PC-9 (cell line): Measurements from ENCODE around the gene TRIM59. TPM values are rescaled to one million over a fixed set of nuclear protein-coding genes. Genes with fewer than 3 reads are reported as not detected.

Source experiments
- BruUV-seq: library from RNA; stranded (reverse); fragments of 400-500 nt; replicated peaks from 2 replicates; lab custom pipeline; 2021; lab: Mats Ljungman, UMichigan
- CTCF ChIA-PET: fragments of 300-600 bp; sonication (Branson Sonifier 250); formaldehyde crosslinking; loops from one replicate; lab custom pipeline; 2022; ENCODE audit warnings: antibody characterized with exemption; lab: Charles Lee
- POLR2A ChIA-PET: fragments of 300-600 bp; sonication (Branson Sonifier 250); formaldehyde crosslinking; loops from one replicate; lab custom pipeline; 2022; ENCODE audit warnings: antibody characterized with exemption; ENCODE audit not compliant: unreplicated experiment; lab: Charles Lee
- DNase-seq, 2 experiments: peaks; one replicate each; pipeline versions ENCODE4 v3.0.0 to v3.0.0-alpha.2; 2015 to 2022; ENCODE audit warnings: mixed read lengths in 1 of 2
- H2AFZ ChIP-seq: fragments of 200-600 bp; sonication (generic); 2 replicates; pipeline ENCODE4 v1.8.1; 2017; ENCODE audit warnings: antibody characterized with exemption
- H3F3A ChIP-seq: fragments of 200-600 bp; sonication (generic); 2 replicates; pipeline ENCODE4 v1.8.1; 2017; ENCODE audit warnings: antibody characterized with exemption, mild to moderate bottlenecking, low read depth; ENCODE audit not compliant: insufficient read depth
- H3K27ac ChIP-seq: fragments of 200-600 bp; sonication (generic); 2 replicates; pipeline ENCODE4 v1.6.1; 2016; ENCODE audit warnings: mixed run types
- H3K27me3 ChIP-seq: fragments of 200-600 bp; sonication (generic); 2 replicates; pipeline ENCODE4 v1.6.1; 2016; ENCODE audit warnings: low read depth, mixed run types; ENCODE audit not compliant: insufficient read depth
- H3K36me3 ChIP-seq: fragments of 200-600 bp; sonication (generic); 2 replicates; pipeline ENCODE4 v1.6.1; 2016; ENCODE audit warnings: low read depth, mixed run types
- H3K4me1 ChIP-seq: fragments of 200-600 bp; sonication (generic); replicated peaks from 2 replicates; pipeline ENCODE4 v1.6.1; 2016; ENCODE audit warnings: mixed run types; ENCODE audit not compliant: insufficient read depth
- H3K4me2 ChIP-seq: fragments of 200-600 bp; sonication (generic); 2 replicates; pipeline ENCODE4 v1.6.1; 2017; ENCODE audit warnings: mixed run types
- H3K4me3 ChIP-seq: fragments of 200-600 bp; sonication (generic); 2 replicates; pipeline ENCODE4 v1.6.1; 2016; ENCODE audit warnings: mixed run types
- H3K79me2 ChIP-seq: fragments of 200-600 bp; sonication (generic); 2 replicates; pipeline ENCODE4 v1.6.1; 2017; ENCODE audit warnings: low read depth, mixed run types
- H3K9me2 ChIP-seq: fragments of 200-600 bp; sonication (generic); 2 replicates; pipeline ENCODE4 v1.8.1; 2017; ENCODE audit warnings: mild to moderate bottlenecking; ENCODE audit not compliant: insufficient read depth
- H3K9me3 ChIP-seq: fragments of 200-600 bp; sonication (generic); 2 replicates; pipeline ENCODE4 v1.8.1; 2016; ENCODE audit warnings: low read depth; ENCODE audit not compliant: insufficient read depth
- H4K20me1 ChIP-seq: fragments of 200-600 bp; sonication (generic); 2 replicates; pipeline ENCODE4 v1.8.1; 2017; ENCODE audit not compliant: insufficient read depth
- CTCF ChIP-seq: fragments of 200-600 bp; sonication (generic); conservative IDR thresholded peaks from 2 replicates; pipeline ENCODE4 v1.6.1; 2017; ENCODE audit warnings: mixed run types, antibody characterized with exemption, mild to moderate bottlenecking, moderate library complexity
- EZH2 ChIP-seq: fragments of 200-600 bp; sonication (generic); IDR thresholded peaks from 2 replicates; pipeline ENCODE4 v1.8.0; 2017; ENCODE audit warnings: antibody characterized with exemption, low read depth
- intact Hi-C: fragments of 100-400 bp; cut with micrococcal nuclease; formaldehyde crosslinking; loops from one replicate; pipeline ENCODE4 v1.10.0; 2022; ENCODE audit not compliant: unreplicated experiment
- total RNA-seq: library from RNA; stranded (reverse); gene quantifications from 2 replicates; pipeline ENCODE4 v1.2.3, GENCODE V29; 2021

Gene TRIM59
- total RNA-seq, 1 experiment from 2014 or later: 23.3 TPM

GRCh38 chr3:160447544-160447943, 2.0 kb downstream of the TRIM59 start:
- ChIA-PET CTCF (no interaction called here), POLR2A (interaction anchor here (0.5 kb wide), 1 partner anchor 49 kb away, joined by 3 read pairs; no protein-coding TSS in a partner anchor)
- H2AFZ ChIP-seq: no peak overlapping the region
- peaks cover 21% of the 10 kb centered on the region for H3K4me1 ChIP-seq
- no peaks in the 10 kb centered on the region for H3K27me3 ChIP-seq
- no peaks in the 10 kb centered on the region for H4K20me1 ChIP-seq
- no peak overlapping the region; the same call in 1 of the 2 replicates for H3K4me3 ChIP-seq
- no peaks in the 10 kb centered on the region for H3K36me3 ChIP-seq
- no peaks in the 10 kb centered on the region for H3K9me3 ChIP-seq
- no peak for DNase-seq
- H3K4me2 ChIP-seq: peak overlapping the region; percentile 95; the same call in 1 of the 2 replicates
- intact Hi-C loops: loop anchor here (5.0 kb wide), 4 partner anchors 115 to 965 kb away; partner anchors contain the start of gene ARL14
- peaks cover 12% of the 10 kb centered on the region; the same call in 1 of the 2 replicates for H3F3A ChIP-seq
- H3K79me2 ChIP-seq: peaks cover 33% of the 10 kb centered on the region
- no peak overlapping the region for H3K27ac ChIP-seq
- TF ChIP-seq EZH2: no peak
- TF ChIP-seq CTCF: no peak
- H3K9me2 ChIP-seq: no peaks in the 10 kb centered on the region
- BruUV-seq: no TSS peak

- DNase-seq: no peak
- no peaks in the 10 kb centered on the region for H3K27me3 ChIP-seq
- no peak overlapping the region for H3K4me3 ChIP-seq
- peaks cover 33% of the 10 kb centered on the region for H3K79me2 ChIP-seq
- H3F3A ChIP-seq: peaks cover 12% of the 10 kb centered on the region; the same call in 1 of the 2 replicates
- no peak overlapping the region for H3K4me2 ChIP-seq
- intact Hi-C loops: loop anchor here (5.0 kb wide), 4 partner anchors 116 to 966 kb away; partner anchors contain the start of gene ARL14
- H2AFZ ChIP-seq: no peak overlapping the region
- BruUV-seq: no TSS peak
- H4K20me1 ChIP-seq: no peaks in the 10 kb centered on the region
- H3K27ac ChIP-seq: no peak overlapping the region
- no peak for TF ChIP-seq CTCF
- no peak for TF ChIP-seq EZH2
- H3K4me1 ChIP-seq: peaks cover 21% of the 10 kb centered on the region
- ChIA-PET POLR2A (no interaction called here), CTCF (no interaction called here)
- no peaks in the 10 kb centered on the region for H3K36me3 ChIP-seq
- H3K9me3 ChIP-seq: no peaks in the 10 kb centered on the region
- no peaks in the 10 kb centered on the region for H3K9me2 ChIP-seq
Measured at GRCh38 chr3:160446522-160447056, 3.0 kb downstream of the TRIM59 start.

DNA sequence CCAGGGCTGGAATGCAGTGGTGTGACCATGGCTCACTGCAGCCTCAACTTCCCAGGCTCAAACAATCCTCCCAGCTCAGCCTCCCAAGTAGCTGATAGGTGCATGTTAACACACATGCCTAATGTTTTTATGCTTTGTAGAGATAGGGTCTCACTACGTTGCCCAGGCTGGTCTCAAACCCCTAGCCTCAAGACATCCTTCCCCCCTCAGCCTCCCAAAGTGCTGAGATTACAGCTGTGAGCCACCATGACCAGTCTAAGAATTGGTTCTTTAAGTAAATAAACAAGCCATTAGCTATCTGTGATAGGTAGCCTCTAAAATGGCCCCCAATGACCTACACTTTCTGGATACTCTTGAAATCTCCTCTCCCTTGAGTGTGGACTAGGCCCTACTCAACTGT, 3.7 kb downstream of the TRIM59 start:
- ChIA-PET POLR2A (no interaction called here), CTCF (no interaction called here)
- Histone ChIP-seq H3K27ac (no peak overlapping the region), H3K9me2 (no peaks in the 10 kb centered on the region), H2AFZ (no peak overlapping the region), H3K4me3 (no peak overlapping the region), H3K36me3 (no peaks in the 10 kb centered on the region), H3K4me1 (peaks cover 21% of the 10 kb centered on the region), H3K4me2 (no peak overlapping the region), H4K20me1 (no peaks in the 10 kb centered on the region), H3K9me3 (no peaks in the 10 kb centered on the region), H3F3A (peaks cover 12% of the 10 kb centered on the region; the same call in 1 of the 2 replicates), H3K79me2 (peaks cover 33% of the 10 kb centered on the region), H3K27me3 (no peaks in the 10 kb centered on the region)
- BruUV-seq: no TSS peak
- no peak for DNase-seq
- intact Hi-C loops: loop anchor here (5.0 kb wide), 4 partner anchors 116 to 966 kb away; partner anchors contain the start of gene ARL14
- no peak for TF ChIP-seq CTCF
